ENCODE results near the gene OR10AD1.

DNA sequence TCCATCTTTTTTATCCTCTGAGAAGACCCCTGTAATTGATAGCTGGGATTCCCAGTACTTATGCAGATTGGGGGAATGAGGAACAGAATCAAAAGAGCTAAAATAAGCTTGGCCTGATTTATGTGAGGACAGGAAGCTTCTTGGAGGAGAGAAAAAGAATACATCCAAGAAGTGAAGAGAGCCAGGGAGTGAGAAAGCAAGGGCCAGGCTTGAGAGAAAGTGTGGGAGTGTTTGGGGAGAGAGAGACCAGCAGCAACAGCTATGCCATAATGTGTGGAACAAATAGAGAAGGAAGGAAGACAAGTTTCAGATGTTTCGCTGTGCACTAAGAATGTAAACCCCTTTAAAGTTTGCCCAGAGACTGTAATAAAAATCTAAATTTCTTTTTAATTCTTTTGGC lies 23.6 kb downstream of the OR10AD1 start:
- no peak for TF ChIP-seq POLR2A (IDR thresholded peaks at IDR 0.05; ENCODE audit: low read length)
- no peak for TF ChIP-seq GATA1 (IDR thresholded peaks at IDR 0.05; ENCODE audit: low read depth, low read length)
